OCI-LY3 (cell line): ENCODE data around the gene BMP10.
A peak's percentile ranks its signal among the peaks of the same experiment; 100 is the strongest.

Source experiments
- H2AFZ ChIP-seq: fragments of 200-600, 300-600 bp; shearing (Covaris generic); 2 replicates; pipeline ENCODE4 v1.6.0; 2014; ENCODE audit warnings: antibody characterized with exemption, low read depth, low read length
- H3K27ac ChIP-seq: fragments of 200-600, 300-600 bp; sonication (generic); 2 replicates; pipeline ENCODE4 v1.5.1; 2014; ENCODE audit warnings: mild to moderate bottlenecking, low read length, moderate library complexity, mixed read lengths
- H3K27me3 ChIP-seq: fragments of 200-600, 300-600 bp; sonication (generic); 2 replicates; pipeline ENCODE4 v1.6.1; 2014; ENCODE audit warnings: low read depth, low read length, mixed read lengths
- H3K36me3 ChIP-seq: fragments of 200-600, 300-600 bp; sonication (generic); replicated peaks from 2 replicates; pipeline ENCODE3; 2014; ENCODE audit warnings: low read depth, low read length, mixed read lengths
- H3K4me1 ChIP-seq: fragments of 300-600, 200-600 bp; sonication (generic); 2 replicates; pipeline ENCODE4 v1.6.1; 2014; ENCODE audit warnings: low read length, mixed read lengths
- H3K4me2 ChIP-seq: fragments of 200-600, 300-600 bp; sonication (generic); 2 replicates; pipeline ENCODE4 v1.6.1; 2014; ENCODE audit warnings: low read length, mixed read lengths
- H3K4me3 ChIP-seq: fragments of 300-600, 200-600 bp; sonication (generic); 2 replicates; pipeline ENCODE4 v1.5.1; 2014; ENCODE audit warnings: antibody characterized with exemption, mild to moderate bottlenecking, low read length, moderate library complexity
- H3K79me2 ChIP-seq: fragments of 300-600, 200-600 bp; shearing (Covaris generic); 2 replicates; pipeline ENCODE4 v1.6.1; 2014; ENCODE audit warnings: mild to moderate bottlenecking, low read length, mixed read lengths
- H3K9ac ChIP-seq: fragments of 300-600, 200-600 bp; shearing (Covaris generic); 2 replicates; pipeline ENCODE4 v1.6.0; 2014; ENCODE audit warnings: mild to moderate bottlenecking, low read length, moderate library complexity
- H3K9me3 ChIP-seq: fragments of 200-600, 300-600 bp; shearing (Covaris generic); 2 replicates; pipeline ENCODE4 v1.6.1; 2014; ENCODE audit warnings: low read length, mixed read lengths; ENCODE audit not compliant: insufficient read depth
- H4K20me1 ChIP-seq: fragments of 200-600, 300-600 bp; sonication (generic); 2 replicates; pipeline ENCODE4 v1.6.1; 2016; ENCODE audit warnings: low read length, mixed read lengths; ENCODE audit not compliant: insufficient read depth
- EZH2phosphoT487 ChIP-seq: fragments of 200-600 bp; shearing (Covaris generic); IDR thresholded peaks from 2 replicates; pipeline ENCODE4 v1.6.1; 2018; ENCODE audit warnings: antibody characterized with exemption, mixed run types, low read depth
- TF ChIP-seq, protein P1 (sequence below): fragments of 200-600, 300-600 bp; sonication (generic); IDR thresholded peaks from 2 replicates; pipeline ENCODE4 v1.5.1; 2014; ENCODE audit warnings: antibody characterized with exemption, low read length, low read depth

The BMP10 gene

DNA sequence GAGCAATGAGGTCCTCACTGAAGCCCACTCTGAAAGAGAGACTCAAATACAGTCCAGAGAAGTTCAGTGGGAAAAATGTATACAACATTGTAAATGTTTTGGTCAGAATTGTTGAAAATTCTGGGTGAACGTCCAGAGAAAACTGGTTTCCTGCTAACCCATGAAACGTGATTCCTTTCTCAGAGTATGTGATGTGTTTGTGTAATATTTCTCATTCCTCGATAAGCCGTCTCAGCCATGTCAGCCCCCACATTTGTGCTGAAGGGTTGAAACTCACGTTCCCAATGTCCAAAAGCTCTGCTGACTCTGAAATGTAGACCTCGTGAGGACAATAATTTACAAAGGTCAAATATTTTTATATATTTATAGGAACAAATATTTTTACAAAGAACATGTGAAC, 51.6 kb downstream of the BMP10 start:
- TF ChIP-seq, protein P1, sequence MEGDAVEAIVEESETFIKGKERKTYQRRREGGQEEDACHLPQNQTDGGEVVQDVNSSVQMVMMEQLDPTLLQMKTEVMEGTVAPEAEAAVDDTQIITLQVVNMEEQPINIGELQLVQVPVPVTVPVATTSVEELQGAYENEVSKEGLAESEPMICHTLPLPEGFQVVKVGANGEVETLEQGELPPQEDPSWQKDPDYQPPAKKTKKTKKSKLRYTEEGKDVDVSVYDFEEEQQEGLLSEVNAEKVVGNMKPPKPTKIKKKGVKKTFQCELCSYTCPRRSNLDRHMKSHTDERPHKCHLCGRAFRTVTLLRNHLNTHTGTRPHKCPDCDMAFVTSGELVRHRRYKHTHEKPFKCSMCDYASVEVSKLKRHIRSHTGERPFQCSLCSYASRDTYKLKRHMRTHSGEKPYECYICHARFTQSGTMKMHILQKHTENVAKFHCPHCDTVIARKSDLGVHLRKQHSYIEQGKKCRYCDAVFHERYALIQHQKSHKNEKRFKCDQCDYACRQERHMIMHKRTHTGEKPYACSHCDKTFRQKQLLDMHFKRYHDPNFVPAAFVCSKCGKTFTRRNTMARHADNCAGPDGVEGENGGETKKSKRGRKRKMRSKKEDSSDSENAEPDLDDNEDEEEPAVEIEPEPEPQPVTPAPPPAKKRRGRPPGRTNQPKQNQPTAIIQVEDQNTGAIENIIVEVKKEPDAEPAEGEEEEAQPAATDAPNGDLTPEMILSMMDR = no peak
- TF ChIP-seq EZH2phosphoT487 = no peak
- H3K36me3 ChIP-seq = peaks cover 89% of the 10 kb centered on the region
- no peak overlapping the region for H3K4me2 ChIP-seq
- H3K27ac ChIP-seq = peak overlapping the region; percentile 10
- H3K27me3 ChIP-seq = no peaks in the 10 kb centered on the region
- peaks cover 93% of the 10 kb centered on the region for H3K79me2 ChIP-seq
- no peaks in the 10 kb centered on the region for H3K9me3 ChIP-seq
- no peak overlapping the region for H2AFZ ChIP-seq
- H4K20me1 ChIP-seq = peaks cover 84% of the 10 kb centered on the region
- H3K4me1 ChIP-seq = peaks cover 23% of the 10 kb centered on the region
- no peak overlapping the region for H3K4me3 ChIP-seq
- H3K9ac ChIP-seq = no peak overlapping the region

DNA sequence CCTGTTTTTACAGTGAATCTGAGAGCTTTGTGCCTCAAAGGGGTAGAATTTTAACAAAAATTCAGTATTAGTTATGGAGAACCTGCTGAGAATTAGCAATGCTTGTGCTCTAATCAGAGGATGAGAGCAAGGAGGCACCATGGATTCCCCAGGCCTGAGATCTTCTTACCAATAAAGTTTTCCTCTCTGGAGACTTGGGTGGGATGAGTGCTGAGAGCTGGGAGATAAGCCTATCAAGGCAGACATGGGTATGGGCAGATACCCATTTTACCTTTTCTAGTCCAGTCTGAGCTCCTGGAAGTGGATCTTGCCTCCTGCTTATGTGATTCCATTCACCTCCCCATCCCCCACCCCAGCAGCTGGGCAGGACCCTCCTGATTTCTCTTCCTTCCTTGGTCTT, 53.9 kb downstream of the BMP10 start:
- Histone ChIP-seq H4K20me1 (peaks cover 84% of the 10 kb centered on the region), H3K79me2 (peaks cover 93% of the 10 kb centered on the region), H3K27ac (peak overlapping the region; percentile 24; the same call in 1 of the 2 replicates), H3K27me3 (no peaks in the 10 kb centered on the region), H2AFZ (no peak overlapping the region), H3K9me3 (no peaks in the 10 kb centered on the region), H3K4me1 (peaks cover 4% of the 10 kb centered on the region), H3K9ac (no peak overlapping the region), H3K36me3 (peaks cover 92% of the 10 kb centered on the region), H3K4me2 (no peak overlapping the region), H3K4me3 (no peak overlapping the region)
- TF ChIP-seq, protein P1 = no peak
- no peak for TF ChIP-seq EZH2phosphoT487
